Measurements from ENCODE around the gene TCP11L2. TPM values are rescaled to one million over a fixed set of nuclear protein-coding genes. Genes with fewer than 3 reads are reported as not detected.

The TCP11L2 gene
- total RNA-seq (100 to 1,000 TPM in 9 of 10 donors, 10 to 100 TPM in 1; 77.6 to 168 (median 120) TPM), polyA plus RNA-seq (10 to 100 TPM in 1 of 2 donors, 1 to 10 TPM in 1; 4.9 to 15.4 TPM)
- long read RNA-seq, donor 1, transcript TCP11L2-201 (10 exons, 2,219 nt): major isoform, 9 of 37 reads
- long read RNA-seq, donor 1, transcript TCP11L2-203 (7 exons, 1,788 nt): minor isoform, 7 of 37 reads
- long read RNA-seq, donor 1, partial matches to known transcripts: 7 of 37 reads
- long read RNA-seq, donor 1, other reads (novel, unspliced or antisense): 13 of 37 reads
- long read RNA-seq, donor 2, transcript TCP11L2-201 (10 exons, 2,219 nt): major isoform, 13 of 55 reads
- long read RNA-seq, donor 2, transcript TCP11L2-203 (7 exons, 1,788 nt): minor isoform, 10 of 55 reads
- long read RNA-seq, donor 2, partial matches to known transcripts: 5 of 55 reads
- long read RNA-seq, donor 2, other reads (novel, unspliced or antisense): 26 of 55 reads
- long read RNA-seq, donor 3, transcript TCP11L2-201 (10 exons, 2,219 nt): major isoform, 21 of 45 reads
- long read RNA-seq, donor 3, transcript TCP11L2-203 (7 exons, 1,788 nt): minor isoform, 8 of 45 reads
- long read RNA-seq, donor 3, partial matches to known transcripts: 3 of 45 reads
- long read RNA-seq, donor 3, other reads (novel, unspliced or antisense): 13 of 45 reads

- H3K4me1 ChIP-seq: peaks cover 7 to 74% (median 68%) of the 10 kb centered on the region in 9 donors
- intact Hi-C loops (cut with DNase I): loop anchor here in 8 of 10 donors (2.0 to 10.0 kb wide), 5 partner anchors 40 to 58 kb away; partner anchors contain the start of genes CKAP4 (in 7 of the 8) and POLR3B (in 1 of the 8)
- WGBS, 2 donors: 0 to 1% methylated on average over 61 to 76 of the region's 76 CpGs
- TF ChIP-seq CTCF (IDR thresholded peaks at IDR 0.05): no peak
- peak within 1 kb of the TSS; percentile 88 to 98 (median 98) for H3K27ac ChIP-seq
- peak within 1 kb of the TSS; percentile 56 to 96 (median 84) for H3K4me3 ChIP-seq
- ATAC-seq: peak; percentile 83 to 90 (median 86)
- peaks cover 0 to 16% (median 0%) of the 10 kb centered on the region in 9 donors for H3K36me3 ChIP-seq
- H3K27me3 ChIP-seq: no peaks in the 10 kb centered on the region
- peak; percentile 93 for DNase-seq
- H3K9me3 ChIP-seq: no peaks in the 10 kb centered on the region
Measured at GRCh38 chr12:106302401-106303201, at the start of gene TCP11L2. Gene TCP11L2 (plus strand): TSS chr12:106302733. CDS start chr12:106311076, 8,343 bp downstream.

- H3K4me1 ChIP-seq: peaks cover 0 to 7% (median 0%) of the 10 kb centered on the region in 9 donors
- H3K36me3 ChIP-seq: no peaks in the 10 kb centered on the region
- H3K4me3 ChIP-seq: no peak overlapping the region
- no peaks in the 10 kb centered on the region for H3K9me3 ChIP-seq
- ATAC-seq (no peak), DNase-seq (no peak)
- no peak overlapping the region for H3K27ac ChIP-seq
- H3K27me3 ChIP-seq: no peaks in the 10 kb centered on the region
- TF ChIP-seq CTCF (IDR thresholded peaks at IDR 0.05): no peak
- WGBS, 2 donors: 93 to 94% methylated on average over 3 of the region's 3 CpGs
- intact Hi-C loops (cut with DNase I): no loop called here
Measured at GRCh38 chr12:106254724-106255123, 47.8 kb upstream of the TCP11L2 start.

- Histone ChIP-seq H3K27me3 (no peaks in the 10 kb centered on the region), H3K4me1 (peaks cover 0 to 7% (median 0%) of the 10 kb centered on the region in 9 donors), H3K9me3 (no peaks in the 10 kb centered on the region), H3K36me3 (no peaks in the 10 kb centered on the region), H3K4me3 (no peak overlapping the region), H3K27ac (no peak overlapping the region)
- DNase-seq: no peak
- 94 to 97% methylated on average over 3 of the region's 3 CpGs for WGBS, 2 donors
- no peak for TF ChIP-seq CTCF (IDR thresholded peaks at IDR 0.05)
- intact Hi-C loops (cut with DNase I): no loop called here
- ATAC-seq: no peak
Measured at GRCh38 chr12:106255493-106255892, 47.0 kb upstream of the TCP11L2 start.

DNA sequence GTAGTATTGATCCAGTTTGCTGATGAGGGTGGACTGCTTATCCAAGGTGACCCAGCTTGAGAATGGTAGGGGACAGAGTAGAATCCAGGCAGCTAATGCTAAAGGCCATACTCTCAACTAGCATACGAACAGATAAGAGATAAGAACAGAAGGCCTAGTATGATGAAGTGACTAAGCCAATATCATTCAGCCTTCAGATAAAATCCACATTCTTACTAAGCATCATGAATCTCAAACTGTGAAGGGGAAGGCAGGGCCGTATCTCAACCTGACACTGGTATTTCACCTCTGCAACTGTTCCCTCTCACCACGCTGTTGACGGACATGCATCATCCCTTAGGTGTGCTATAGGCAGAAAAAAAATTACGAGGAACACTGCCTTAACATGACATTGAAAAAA lies 46.6 kb upstream of the TCP11L2 start:
- no peak for DNase-seq

More for the DNA sequence above, 46.6 kb upstream of the TCP11L2 start:
- ATAC-seq: no peak
- intact Hi-C loops (cut with DNase I): loop anchor here in 1 of 10 donors (1.0 kb wide), 1 partner anchor 42 kb away; no protein-coding TSS in a partner anchor
- peaks cover 0 to 7% (median 0%) of the 10 kb centered on the region in 9 donors for H3K4me1 ChIP-seq
- WGBS, 2 donors: 63 to 68% methylated on average over 5 of the region's 5 CpGs
- no peaks in the 10 kb centered on the region for H3K27me3 ChIP-seq
- no peaks in the 10 kb centered on the region for H3K36me3 ChIP-seq
- H3K4me3 ChIP-seq: no peak overlapping the region
- H3K9me3 ChIP-seq: no peaks in the 10 kb centered on the region
- H3K27ac ChIP-seq: no peak overlapping the region
- TF ChIP-seq CTCF (IDR thresholded peaks at IDR 0.05): no peak

Data from heart right ventricle (tissue), 16 donors.